GM06990 (cell line): ENCODE measurements around the gene SPATA2.

Experiments used
- DNase-seq: peaks from one replicate; pipeline ENCODE4 v3.0.0-alpha.2; 2011; ENCODE audit not compliant: insufficient read length; ENCODE audit errors: extremely low read depth
- H3K27me3 ChIP-seq: replicated peaks from 2 replicates; pipeline ENCODE4 v1.6.0; 2011; ENCODE audit warnings: low read length; ENCODE audit not compliant: control insufficient read depth, insufficient read depth
- H3K36me3 ChIP-seq: 2 replicates; pipeline ENCODE4 v1.5.1; 2011; ENCODE audit warnings: low read length; ENCODE audit not compliant: control insufficient read depth, insufficient read depth
- H3K4me3 ChIP-seq: replicated peaks from 2 replicates; pipeline ENCODE4 v1.5.1; 2011; ENCODE audit warnings: low read depth, mild to moderate bottlenecking, control low read depth, low read length
- CTCF ChIP-seq: IDR thresholded peaks from 2 replicates; pipeline ENCODE4 v1.5.1; 2011; ENCODE audit warnings: low read length, control low read depth, mild to moderate bottlenecking, inconsistent platforms; ENCODE audit not compliant: insufficient read depth, poor library complexity, severe bottlenecking

The SPATA2 gene

GRCh38 chr20:49907405-49908257 lies 7.7 kb downstream of the SPATA2 start:
- no peak for DNase-seq
- TF ChIP-seq CTCF: no peak
- H3K36me3 ChIP-seq: peaks cover 31% of the 10 kb centered on the region

GRCh38 chr20:49906615-49907154 lies 8.6 kb downstream of the SPATA2 start:
- Histone ChIP-seq H3K4me3 (no peak overlapping the region), H3K36me3 (peaks cover 30% of the 10 kb centered on the region), H3K27me3 (no peaks in the 10 kb centered on the region)
- TF ChIP-seq CTCF: no peak
- DNase-seq: no peak

More at GRCh38 chr20:49907405-49908257, 7.7 kb downstream of the SPATA2 start:
- Histone ChIP-seq H3K27me3 (no peaks in the 10 kb centered on the region), H3K4me3 (no peak overlapping the region)

GRCh38 chr20:49906101-49906604 lies 9.2 kb downstream of the SPATA2 start:
- TF ChIP-seq CTCF: no peak
- DNase-seq: no peak
- Histone ChIP-seq H3K27me3 (no peaks in the 10 kb centered on the region), H3K4me3 (no peak overlapping the region), H3K36me3 (peaks cover 31% of the 10 kb centered on the region)

GRCh38 chr20:49905415-49906091 lies 9.8 kb downstream of the SPATA2 start:
- TF ChIP-seq CTCF: no peak
- H3K4me3 ChIP-seq: no peak overlapping the region
- DNase-seq: no peak
- H3K36me3 ChIP-seq: peaks cover 31% of the 10 kb centered on the region
- no peaks in the 10 kb centered on the region for H3K27me3 ChIP-seq

GRCh38 chr20:49904440-49905214 lies 10.7 kb downstream of the SPATA2 start:
- H3K27me3 ChIP-seq: no peaks in the 10 kb centered on the region
- DNase-seq: no peak
- H3K36me3 ChIP-seq: peaks cover 27% of the 10 kb centered on the region
- no peak for TF ChIP-seq CTCF
- H3K4me3 ChIP-seq: no peak overlapping the region
